Body of pancreas (tissue), 4 donors: ENCODE data around the gene LTBR.

Experiments
- POLR2A ChIP-seq, 3 donors: fragments of 450-650 bp; IDR thresholded peaks; one replicate each; pipeline ENCODE4 v1.6.1; 2016; ENCODE audit warnings: antibody characterized with exemption in 3 of 3, mild to moderate bottlenecking in 2 of 3
- TF ChIP-seq, protein P1 (sequence below), 7 experiments: fragments of 450-650 bp in 4 of 7; fragments of 200-600 bp in 3 of 7; sonication (generic) in 3 of 7; IDR thresholded peaks; one replicate each; pipeline ENCODE4 v1.5.1; 2016 to 2019; ENCODE audit warnings: antibody characterized with exemption in 7 of 7

DNA sequence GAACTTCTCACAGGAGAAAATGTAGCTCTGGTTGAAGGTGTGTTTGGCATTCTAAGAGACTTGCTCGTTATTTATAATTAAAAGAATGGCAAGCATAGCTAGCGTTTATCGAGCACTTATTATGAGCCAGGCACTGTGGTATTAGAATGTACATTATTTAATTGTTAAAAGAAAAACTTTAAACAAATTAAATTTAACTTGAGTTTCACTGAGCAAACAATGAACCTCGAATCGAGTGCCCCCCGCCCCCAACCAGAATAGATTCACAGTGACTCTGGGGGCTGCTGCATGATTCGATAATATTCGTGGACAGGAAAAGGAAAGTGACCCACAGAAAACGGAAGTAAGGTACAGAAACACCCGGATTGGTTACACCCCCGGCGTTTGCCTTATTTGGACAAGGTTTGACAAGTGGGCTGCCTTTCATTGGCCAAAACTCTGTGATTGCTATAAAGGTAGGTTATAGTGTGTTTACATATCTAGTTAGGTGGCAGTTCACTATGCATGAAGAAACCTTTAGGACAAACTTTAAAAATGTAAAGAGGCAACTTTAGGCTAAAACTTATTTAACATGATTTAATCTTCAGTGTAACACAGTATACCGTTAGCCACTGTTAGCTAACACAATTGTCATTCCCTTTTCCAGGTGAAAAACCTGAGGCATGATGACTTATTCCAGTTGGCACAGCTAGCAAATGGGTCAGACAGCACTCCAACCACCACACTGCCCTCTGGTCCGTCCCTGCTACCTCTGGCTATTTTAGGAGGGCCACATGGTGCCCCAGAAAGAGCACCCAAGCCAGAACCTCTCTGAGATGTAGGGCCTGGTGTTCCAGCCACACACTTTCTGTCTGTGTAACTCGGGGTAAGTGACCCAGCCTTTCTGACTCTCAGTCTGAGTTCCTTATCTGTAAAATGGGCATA is 15.7 kb upstream of the LTBR start:
- TF ChIP-seq, protein P1, sequence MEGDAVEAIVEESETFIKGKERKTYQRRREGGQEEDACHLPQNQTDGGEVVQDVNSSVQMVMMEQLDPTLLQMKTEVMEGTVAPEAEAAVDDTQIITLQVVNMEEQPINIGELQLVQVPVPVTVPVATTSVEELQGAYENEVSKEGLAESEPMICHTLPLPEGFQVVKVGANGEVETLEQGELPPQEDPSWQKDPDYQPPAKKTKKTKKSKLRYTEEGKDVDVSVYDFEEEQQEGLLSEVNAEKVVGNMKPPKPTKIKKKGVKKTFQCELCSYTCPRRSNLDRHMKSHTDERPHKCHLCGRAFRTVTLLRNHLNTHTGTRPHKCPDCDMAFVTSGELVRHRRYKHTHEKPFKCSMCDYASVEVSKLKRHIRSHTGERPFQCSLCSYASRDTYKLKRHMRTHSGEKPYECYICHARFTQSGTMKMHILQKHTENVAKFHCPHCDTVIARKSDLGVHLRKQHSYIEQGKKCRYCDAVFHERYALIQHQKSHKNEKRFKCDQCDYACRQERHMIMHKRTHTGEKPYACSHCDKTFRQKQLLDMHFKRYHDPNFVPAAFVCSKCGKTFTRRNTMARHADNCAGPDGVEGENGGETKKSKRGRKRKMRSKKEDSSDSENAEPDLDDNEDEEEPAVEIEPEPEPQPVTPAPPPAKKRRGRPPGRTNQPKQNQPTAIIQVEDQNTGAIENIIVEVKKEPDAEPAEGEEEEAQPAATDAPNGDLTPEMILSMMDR (IDR thresholded peaks at IDR 0.05), result no peak
- no peak for TF ChIP-seq POLR2A (IDR thresholded peaks at IDR 0.05)
